DND-41 (cell line): ENCODE data around the gene DPPA4.

Experiments
- CTCF ChIP-seq: IDR thresholded peaks from 2 replicates; pipeline ENCODE4 v1.5.1; 2012; ENCODE audit warnings: borderline replicate concordance, low read length, moderate library complexity, mild to moderate bottlenecking; ENCODE audit not compliant: poor library complexity, severe bottlenecking; ENCODE audit errors: extremely low read depth
- EZH2 ChIP-seq: IDR thresholded peaks from 3 replicates; pipeline ENCODE4 v1.6.1; 2012; ENCODE audit warnings: borderline replicate concordance, low read depth, mild to moderate bottlenecking, moderate library complexity, low read length, inconsistent platforms; ENCODE audit not compliant: severe bottlenecking

DNA sequence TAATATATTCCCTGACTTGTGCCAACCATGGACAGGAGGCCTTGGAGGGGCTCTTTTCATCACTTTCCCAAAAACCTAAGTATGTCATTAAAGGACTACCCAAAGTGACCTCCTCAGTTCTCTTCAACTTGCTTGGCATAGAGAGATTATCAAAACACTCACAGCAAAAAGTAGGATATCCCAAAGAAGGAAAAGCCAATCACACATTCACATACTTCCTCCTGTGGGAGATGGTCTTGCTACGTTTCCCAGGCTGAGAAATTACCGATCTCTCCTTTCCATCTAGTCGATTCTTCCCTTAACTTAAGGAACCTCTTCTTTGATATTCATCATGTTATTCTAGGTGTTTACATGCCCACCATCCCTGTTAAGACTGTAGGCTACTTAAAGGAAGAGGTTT, 9.1 kb downstream of the DPPA4 start:
- TF ChIP-seq CTCF: no peak
- TF ChIP-seq EZH2: no peak
